Measurements from ENCODE around the gene KLK14.
A peak's percentile ranks its signal among the peaks of the same experiment; 100 is the strongest.

KLK14 gene

DNA sequence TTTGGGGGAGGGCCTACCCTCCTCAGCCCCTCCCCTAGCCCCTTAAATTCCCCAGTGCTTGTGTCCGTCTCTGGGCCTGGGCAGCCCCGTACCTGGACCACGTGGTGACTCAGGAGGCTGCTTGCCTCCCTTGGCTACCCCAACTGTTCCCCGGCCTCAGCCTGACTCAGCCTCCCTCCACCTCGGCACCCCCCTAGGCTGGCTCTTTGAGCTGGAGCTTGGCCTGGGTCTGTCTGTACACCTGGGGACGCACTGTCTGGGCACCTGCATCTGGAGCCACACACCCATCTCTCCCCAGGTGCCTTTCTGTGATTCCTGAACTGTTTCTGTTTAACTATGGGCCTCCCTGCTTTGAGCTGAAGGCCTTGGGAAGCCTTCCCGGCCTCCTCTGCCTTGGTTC is 1.8 kb upstream of the KLK14 start:
- no peak for DNase-seq

DNA sequence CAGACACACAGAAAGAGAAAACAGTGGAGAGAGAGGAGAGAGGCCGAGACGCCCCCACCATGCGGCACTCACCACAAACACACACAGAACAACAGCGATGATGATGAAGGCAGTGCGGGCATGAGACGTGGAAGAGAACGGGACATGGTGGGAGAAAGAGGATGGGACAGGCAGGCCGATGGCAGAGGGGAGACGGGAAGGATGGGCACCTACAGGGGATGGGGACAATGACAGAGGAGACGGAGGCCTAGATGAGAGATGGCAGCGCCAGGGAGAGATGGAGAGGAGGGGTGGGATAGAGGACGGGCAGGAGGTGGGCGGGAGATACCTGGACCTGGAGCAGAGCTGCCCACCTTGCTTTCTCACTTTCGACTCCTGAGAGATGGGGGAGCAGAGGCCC is 1.1 kb upstream of the KLK14 start:
- no peak for DNase-seq

DNA sequence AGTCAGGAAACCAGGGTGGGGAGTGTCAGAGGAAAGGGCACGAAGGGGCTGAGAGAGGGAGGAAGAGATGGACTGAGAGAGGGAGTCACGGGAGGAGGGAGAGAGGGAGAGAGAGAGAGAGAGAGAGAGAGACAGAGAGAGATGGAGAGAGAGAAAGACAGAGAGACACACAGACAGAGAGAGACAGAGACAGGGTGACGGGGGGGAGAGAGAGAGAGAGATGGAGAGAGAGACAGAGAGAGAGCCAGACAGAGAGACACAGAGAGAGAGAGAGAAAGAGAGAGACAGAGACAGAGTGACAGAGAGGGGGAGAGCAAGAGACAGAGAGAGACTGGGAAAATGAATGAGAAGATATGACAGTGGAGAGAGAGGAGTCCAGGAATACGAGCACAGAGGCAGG is 494 bp upstream of the KLK14 start:
- no peak for DNase-seq

DNA sequence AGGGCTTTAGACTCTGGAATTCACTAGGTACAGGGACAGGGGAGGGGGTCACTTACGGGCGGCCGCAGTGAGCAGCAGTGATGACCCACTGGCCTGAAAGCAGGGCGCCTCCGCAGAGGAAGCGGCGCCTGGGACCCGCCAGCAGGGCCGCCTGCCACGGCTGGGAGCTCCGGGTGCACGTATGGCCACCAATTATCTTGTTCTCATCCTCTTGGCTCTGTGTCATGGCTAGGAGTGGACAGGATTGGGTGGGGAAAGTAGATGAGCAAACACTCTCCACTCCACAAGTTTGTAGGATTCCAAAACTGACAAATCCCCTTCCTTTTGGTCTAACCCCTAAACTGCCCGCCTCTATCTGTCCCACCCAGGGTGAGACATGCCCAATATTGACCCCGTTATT is 1.2 kb downstream of the KLK14 start:
- DNase-seq, result no peak

DNA sequence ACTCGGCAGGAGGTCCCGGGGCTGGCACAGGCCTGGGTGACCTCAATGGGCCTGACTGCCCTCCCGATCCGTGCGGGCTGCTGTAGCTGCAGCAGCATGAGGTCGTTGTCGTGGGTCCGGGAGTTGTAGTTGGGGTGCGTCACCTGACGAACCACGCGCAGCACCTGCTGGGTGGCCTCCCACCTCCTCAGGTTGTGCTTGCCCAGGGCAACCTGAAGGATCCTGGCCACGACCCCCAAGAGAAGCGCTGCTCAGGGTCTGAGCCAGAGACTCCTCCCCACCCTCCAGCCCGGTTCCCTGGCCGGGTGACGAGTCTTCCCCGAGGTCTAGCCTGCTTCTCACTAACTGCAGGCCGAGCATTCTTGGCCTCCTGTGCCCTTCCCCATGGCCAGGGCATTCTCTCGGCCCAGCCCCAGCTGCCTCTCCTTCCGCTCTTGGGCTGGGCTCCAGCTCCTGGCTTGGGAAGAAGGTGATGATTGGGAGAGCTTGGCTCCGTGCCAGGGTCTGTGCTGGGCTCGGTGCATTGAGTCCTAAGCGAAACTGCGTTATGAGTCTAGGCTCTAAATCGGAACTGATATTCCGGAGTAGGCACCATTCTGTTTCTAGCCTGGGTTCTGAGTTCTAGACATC is 3.1 kb downstream of the KLK14 start:
- DNase-seq, result peak in 1 of 14 donors; percentile 1

DNA sequence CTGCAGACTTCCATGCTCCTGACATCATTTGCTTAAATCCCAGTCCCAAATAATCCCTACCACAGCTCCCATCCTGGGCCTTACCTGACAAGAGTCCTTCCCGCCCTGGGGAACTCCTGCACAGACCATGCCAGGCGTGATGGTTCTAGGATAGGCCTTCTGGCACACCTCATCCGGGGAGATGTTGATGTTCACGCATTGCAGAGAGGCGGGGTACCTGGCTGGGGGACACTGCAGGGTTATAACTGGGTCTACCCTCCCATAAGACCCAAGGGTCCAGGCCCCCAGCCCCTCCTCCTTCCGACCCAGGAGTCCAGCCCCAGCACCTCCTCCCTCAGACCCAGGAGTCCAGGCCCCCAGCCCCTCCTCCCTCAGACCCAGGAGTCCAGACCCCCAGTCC is 4.0 kb downstream of the KLK14 start:
- DNase-seq, result no peak

DNA sequence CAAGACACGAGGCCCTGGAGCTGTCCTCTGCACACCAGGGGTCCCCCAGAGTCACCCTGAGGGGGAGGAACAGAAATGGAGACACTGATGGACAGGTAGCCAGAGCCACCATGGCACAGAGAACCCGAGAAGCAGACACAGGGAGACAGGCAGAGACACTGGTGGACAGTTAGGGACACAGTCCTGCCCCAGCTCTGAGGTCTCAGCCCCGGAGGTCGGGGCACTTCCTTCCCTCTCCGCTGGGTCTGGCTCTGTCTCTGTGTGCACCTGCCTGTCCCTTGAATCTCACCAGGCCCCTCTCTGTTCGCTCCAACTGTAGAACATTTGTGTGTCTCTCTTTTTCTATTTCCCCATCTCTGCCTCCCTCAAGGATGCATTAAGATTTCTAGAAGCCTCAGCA is 4.6 kb downstream of the KLK14 start:
- DNase-seq, result no peak

DNA sequence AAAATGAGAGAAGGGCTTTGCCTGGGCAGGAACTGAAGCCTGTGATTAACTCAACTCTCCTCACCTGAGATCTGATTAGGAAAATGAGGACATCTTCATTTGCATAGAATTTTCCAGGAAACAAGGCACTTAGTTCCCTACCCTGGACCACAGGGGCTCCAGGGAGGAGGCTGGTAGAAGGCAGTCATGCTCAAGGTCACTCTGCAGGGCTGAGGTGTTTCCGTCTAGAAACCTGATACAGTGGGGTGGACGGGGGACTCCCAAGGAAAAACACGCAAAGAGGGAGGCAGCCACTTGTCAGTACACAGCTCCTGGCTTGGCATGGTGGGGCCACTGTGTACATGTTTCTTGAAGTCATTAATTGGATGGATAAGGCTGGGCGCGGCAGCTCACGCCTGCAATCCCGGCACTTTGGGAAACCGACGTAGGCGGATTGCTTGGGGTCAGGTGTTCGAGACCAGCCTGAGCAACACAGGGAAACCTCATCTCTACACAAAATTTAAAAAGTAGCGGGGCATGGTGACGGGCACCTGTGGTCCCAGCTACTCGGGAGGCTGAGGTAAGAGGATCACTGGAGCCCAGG is 6.0 kb downstream of the KLK14 start:
- DNase-seq, result no peak

DNA sequence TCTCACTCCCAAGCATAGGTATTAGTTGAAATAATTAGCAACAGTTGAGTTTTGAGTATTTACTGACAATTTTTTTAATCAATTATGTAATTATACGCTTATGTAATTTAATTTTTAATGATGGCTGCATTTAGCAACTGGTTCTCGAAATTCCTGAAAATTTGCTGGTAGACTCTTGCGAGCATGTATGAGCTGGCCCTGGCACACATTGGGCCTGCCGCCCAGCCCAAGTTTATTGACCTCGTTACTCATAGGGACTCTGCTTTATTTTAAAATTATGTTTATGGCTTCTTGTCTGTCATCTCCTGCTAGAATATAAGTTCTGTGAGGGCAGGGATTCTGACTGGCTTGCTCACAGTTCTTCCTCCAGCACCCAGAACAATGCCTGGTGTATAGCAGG is 6.7 kb downstream of the KLK14 start:
- DNase-seq, result no peak

DNA sequence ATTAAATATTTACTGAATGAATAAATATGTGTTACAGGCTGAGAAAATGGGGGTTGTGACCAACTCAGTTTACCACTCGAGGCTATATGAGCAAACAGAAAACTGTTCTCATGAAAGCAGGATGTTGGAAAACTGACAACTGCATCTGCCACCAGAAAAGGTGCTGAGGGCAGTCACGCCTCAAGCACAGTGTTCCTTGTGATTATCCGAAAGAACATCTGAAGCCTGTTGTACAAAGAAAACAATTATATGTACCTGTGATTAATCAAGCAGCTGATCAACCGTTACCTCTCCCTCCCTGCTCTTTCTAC is 11.6 kb downstream of the KLK14 start:
- no peak for DNase-seq

DNA sequence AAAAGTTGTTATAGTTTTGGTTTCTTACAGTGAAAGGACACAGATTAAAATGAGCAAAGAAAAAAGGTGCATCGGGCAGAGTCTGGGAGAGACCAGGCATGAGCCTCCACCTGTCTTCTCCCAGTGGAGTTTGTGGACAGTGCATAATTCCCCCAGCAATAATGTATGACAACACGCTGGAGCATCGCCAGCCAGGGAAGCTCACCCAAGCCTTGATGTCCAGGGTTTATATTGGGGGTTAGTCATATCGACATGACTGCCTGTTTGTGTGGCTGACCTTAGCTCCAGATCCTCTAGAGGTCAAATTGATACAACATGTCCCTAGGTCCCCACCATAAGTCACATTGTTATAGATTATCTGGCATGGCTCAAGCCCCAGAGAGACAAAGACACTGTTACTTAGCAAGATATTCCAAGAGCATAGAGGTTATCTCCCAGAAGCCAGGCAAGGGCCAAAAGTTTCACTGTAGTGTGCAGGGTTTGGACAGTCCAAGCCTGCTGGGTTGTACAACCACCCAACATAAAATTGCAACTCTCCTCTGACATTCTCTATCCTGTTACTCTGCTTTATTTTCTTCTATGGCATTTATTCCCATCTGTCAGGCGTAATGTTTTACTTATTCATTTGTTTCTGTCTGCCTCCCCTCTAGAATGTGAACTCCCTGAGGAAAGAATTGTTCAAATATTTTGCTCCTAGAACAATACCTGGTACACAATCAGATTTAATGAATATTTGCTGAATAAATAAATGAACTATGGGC is 12.2 kb downstream of the KLK14 start:
- DNase-seq, result no peak

DNA sequence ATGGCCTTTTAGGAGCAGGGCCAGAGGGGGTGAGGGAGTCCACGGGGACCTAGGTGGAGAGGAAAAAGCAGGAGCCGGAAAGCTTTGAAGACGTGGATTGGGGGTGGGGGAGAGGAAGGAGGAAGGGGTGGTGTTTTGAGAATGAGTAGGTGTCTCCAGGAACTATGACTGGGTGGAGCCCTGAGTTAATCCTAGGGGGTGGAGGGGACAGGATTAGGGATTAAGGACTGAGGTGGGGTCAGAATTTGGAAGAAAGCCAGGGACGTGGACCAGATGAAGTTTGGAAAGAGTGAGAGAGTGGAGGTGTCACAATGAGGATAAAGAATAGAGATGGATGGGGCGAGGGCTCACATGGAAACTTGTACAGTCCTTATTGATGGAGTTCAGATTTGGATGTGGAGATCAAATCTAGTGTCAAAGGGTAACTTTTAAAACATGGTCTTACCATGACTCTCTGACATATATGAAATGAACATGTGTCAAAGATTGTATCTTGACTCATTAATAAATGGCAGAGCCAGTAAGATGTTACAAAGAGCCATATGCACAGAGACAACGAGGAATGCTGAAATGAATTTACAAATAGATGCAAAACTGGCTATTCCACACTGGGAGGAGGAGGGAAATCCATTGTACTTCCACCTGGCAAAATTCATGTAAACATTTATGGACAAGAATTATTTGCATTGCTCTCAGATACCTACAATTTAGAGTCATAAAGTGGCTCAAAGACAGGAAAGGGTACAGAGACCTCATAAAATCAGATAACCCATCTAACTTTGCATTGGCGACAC is 16.1 kb downstream of the KLK14 start:
- DNase-seq, result no peak

DNA sequence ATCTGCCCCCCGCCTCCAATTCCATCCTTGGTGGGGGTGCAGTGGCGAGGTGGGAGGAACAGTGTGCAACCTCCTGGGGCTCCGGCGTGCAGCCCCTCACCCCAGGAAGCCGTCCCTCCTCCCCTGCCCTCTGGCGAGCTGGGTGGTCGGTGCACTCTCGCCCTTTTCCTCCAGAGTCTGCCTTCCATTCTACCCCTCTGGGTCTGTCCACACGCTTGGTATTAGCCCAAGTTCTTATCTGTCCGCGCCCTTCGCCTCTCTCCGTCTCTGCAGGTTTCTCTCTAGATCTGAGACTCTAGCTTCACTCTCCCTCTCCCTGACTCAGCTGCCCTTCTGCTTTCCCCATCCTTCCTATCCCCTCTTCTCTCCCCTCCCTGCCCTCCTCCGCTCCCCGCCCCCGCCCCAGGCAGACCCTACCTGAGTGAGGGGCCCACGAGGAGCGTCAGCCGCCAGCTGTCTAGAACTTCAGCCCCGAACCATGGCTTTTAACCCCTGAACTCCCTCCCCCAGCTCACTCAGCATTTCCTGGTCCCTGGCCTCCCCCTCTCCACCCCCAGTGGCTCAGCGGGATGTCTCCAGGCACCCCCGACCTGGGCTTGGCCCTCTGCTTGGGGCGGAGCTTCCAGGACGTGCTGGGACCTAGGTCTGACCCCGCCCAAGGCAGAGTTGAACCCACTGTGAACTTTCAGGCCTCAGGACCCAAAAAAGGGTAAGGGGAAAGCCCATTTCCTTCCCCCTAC is 17.3 kb downstream of the KLK14 start:
- DNase-seq, result no peak

DNA sequence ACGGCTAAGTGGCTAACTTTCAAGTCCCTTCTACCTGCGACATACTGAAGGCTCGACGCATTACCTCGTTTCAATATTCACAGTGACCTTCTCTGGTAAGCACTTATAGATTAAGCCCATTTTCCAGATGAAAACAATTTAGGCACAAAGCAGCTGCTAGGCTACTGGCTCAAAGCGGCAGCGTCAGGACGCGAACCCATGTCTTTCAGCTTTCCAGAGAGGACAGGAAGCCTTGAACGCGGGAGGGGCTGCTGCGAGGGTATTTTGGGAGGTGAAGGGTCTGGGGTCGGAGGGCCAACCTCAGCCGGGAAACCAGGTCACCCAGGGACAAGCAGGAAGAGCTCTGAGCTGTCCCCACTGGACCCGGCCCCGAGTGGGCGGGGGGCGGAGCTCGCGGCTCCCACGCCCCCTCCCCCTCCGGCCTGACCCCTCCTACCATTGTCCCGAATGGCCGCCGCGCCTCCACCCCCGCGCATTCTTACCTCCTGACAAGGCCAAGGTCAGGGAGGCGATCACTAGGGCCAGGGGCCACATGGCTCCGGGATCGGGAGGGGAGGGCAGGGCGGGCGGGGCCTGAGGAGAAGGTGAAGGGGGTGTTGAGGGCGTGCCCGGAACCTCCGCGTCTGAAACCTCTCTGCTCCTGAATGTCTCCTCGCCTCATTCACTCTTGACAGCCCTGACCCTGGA is 18.0 kb downstream of the KLK14 start, which contains the start of gene KLK13:
Gene KLK13, minus strand, starts transcription at position 559 of the 687 bp plus-strand sequence. Its CDS starts 25 bp downstream, at position 534.
- DNase-seq, result no peak

DNA sequence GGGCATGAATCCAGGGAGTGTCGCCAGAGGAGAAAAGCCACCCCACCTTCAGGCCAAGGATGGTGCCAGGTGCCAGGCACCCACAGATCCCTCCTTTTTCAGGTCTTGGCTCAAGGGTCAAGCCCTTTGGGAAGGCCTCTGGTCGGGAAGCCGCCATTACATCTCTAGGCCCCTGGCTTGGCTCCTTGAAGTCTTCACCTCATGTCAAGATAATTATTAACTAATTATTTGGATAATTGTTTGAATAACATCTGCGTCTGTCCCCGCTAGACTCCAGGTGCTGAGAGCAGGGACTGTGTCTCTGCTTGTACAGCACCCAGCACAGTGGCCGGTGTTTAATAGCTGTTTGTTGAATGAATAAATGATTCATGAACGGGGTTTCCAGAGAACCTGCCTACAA is 19.0 kb downstream of the KLK14 start:
- no peak for DNase-seq

DNA sequence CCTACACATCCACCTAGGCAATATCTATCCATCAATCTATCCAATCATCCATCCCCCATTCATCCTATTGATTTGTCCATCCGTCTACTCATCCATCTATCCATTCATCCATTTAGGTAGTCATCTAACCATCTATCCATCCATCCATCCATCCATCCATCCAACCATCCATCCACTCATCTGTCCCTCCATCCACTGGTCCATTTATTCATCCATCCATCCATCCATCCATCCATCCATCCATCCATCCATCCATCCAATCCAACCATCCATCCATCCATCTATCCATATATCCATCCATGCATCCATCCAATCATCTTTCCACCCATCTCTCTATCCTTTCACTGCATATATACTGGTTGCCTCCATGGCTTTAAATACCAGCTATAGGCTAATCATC is 21.7 kb downstream of the KLK14 start:
- no peak for DNase-seq

DNA sequence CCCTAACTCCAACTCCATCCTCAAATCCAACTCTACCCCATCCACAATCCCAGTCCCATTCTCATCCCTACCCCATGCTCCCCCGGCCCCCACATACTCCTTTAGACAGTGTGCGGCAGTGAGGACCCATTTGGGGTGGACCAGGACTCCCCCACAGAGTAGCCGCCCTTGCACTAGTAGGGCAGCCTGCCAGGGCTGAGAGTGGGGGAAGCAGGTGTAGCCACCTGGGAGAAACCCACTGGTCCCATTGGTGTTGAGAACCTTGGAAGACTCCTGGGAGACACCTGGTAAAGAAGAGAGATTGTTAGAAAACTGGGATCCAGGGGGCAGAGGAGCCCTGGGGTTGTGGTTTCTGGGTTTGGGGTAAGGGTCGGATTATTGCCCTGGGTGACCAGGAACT is 22.4 kb downstream of the KLK14 start:
- DNase-seq, result no peak

DNA sequence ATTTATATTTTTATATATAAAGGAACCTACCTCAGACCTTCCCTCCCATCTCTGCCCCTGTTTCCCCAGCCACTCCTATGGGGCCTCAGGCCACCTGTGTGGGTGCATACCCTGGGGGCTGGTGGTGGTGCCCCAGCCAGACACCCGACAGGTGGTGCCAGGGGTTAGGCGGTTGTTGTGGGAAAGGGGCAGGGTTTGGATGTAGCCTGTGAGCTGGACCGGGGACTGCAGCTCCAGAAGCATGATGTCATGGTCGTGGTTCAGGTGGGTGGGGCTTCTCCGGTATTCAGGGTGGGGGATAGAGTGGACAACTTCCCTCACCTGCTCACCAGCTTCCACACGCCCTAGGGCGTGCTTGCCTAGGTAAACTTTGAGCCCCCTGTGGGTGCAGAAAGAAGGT is 23.0 kb downstream of the KLK14 start:
- DNase-seq, result no peak

DNA sequence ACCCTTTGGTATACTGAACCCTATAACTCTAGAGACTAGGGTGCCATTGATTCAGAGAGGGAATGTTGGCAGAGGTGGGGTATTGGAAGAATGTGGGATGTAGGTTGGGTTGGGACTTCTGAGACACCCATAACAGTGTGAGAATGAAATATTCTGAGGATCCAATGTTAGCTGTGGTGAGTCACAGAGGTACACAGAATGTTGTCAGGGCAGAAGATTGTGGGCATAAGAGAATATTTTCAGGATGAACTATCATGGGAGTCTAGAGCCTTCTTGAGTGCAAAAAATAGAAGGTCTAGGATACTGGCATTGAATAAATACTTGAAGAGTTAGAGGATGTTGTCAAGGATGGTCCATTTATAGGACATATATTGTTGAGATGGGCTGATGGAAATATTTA is 26.8 kb downstream of the KLK14 start:
- DNase-seq, result no peak

DNA sequence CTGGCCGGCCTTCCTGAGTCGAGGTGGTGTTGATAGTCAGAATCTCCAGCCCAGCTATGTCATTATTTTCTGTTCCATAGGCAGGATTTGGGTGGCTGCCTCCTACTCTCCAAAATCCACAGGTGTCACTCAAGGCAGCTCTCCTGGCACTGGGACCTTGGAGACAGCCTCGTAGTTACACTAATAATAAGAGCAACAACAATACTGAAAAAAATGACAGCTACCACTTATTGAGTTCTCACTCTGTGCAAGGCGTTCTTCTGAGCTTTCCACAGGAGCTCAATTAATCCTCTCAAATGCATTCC is 35.7 kb downstream of the KLK14 start:
- DNase-seq, result no peak

DNA sequence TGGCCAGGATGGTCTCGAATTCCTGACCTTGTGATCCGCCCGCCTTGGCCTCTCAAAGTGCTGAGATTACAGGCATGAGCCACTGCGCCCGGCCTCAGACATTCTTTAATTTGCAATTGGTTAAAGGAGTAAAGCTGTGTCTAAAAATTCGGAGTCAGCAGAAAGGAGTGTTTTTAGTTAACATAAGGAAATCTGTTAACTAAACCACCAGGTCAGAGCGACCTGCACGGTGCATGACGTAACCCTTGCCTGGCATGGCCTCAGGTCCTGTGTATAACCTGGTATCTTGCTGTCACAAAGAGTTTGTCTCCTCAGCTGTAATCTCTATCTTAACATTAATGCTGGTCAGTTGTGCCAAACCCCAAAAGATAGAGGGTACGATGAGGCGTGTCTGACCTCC is 38.4 kb downstream of the KLK14 start:
- DNase-seq, result no peak

DNA sequence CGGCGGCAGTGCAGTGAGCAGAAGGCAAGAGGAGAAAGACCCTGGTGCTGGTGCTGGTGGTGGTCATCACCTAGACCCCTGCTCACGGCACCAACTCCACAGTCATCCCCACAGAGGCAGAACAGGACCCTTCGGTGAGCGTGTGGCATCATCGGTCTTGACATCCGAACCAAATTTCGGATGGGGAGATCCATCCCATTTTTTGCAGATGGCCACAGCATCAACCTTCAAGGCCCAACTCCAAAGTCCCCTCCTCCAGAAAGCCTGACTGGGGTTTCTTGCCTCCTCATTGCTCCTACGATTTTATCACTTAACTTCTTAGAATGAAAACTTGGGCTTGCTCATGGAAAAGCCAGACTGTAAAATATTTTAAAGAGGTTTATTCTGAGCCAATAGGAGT is 39.2 kb downstream of the KLK14 start:
- DNase-seq, result no peak

Data from C1 segment of cervical spinal cord (tissue), 14 donors.